Measurements from ENCODE around the gene ADARB1. TPM values are rescaled to one million over a fixed set of nuclear protein-coding genes. Genes with fewer than 3 reads are reported as not detected.

ADARB1 gene
- total and polyA plus RNA-seq, 9 of the 15 experiments (the other 6 are each of a cell fraction or from before 2014, with no cell fraction given), result 6.7 to 16.0 (median 8.3) TPM

GRCh38 chr21:45091550-45092322, 17.4 kb downstream of the ADARB1 start:
- H3K9ac ChIP-seq (ENCODE audit: insufficient read depth in 1 of 2, low read depth in 2 of 2, low read length in 2 of 2), result no peak overlapping the region
- no TSS peak for BruUV-seq (replicated peaks)

More at GRCh38 chr21:45091550-45092322, 17.4 kb downstream of the ADARB1 start:
- H3K36me3 ChIP-seq (ENCODE audit: control insufficient read depth, insufficient read depth, low read length), result no peaks in the 10 kb centered on the region
- no peak overlapping the region for H3K4me3 ChIP-seq
- peaks cover 0 to 5% of the 10 kb centered on the region in 2 experiments; a peak in 2 of 5 replicates for H3K27me3 ChIP-seq (ENCODE audit: control insufficient read depth in 2 of 2, insufficient read depth in 2 of 2, low read length in 2 of 2)
- 29% methylated on average over 7 of the region's 7 CpGs for WGBS (ENCODE audit: insufficient coverage, low coverage, missing lambda C conversion rate)
- peaks cover 2% of the 10 kb centered on the region for H3K9me1 ChIP-seq (ENCODE audit: control insufficient read depth, insufficient read depth, low read length)
- CTCF ChIA-PET (ENCODE audit: low intra/inter-chr PET ratio), result no interaction called here
- H3K4me2 ChIP-seq (ENCODE audit: insufficient read depth, low read length), result no peak overlapping the region
- ATAC-seq, result no peak
- H3K4me1 ChIP-seq (replicated peaks in 1 of 2; ENCODE audit: control insufficient read depth in 2 of 2, insufficient read depth in 2 of 2, low read length in 2 of 2), result peaks cover 10 to 13% of the 10 kb centered on the region in 2 experiments
- no peak for DNase-seq (ENCODE audit: extremely low read depth in 1 of 4, low spot score in 3 of 4)
- no peak overlapping the region for H2AFZ ChIP-seq (ENCODE audit: low read depth, low read length)
- H3K9me3 ChIP-seq (replicated peaks; ENCODE audit: control insufficient read depth, insufficient read depth, low read depth, low read length), result no peaks in the 10 kb centered on the region
- in situ Hi-C loops (cut with MboI), result no loop called here
- peaks cover 27% of the 10 kb centered on the region; the same call in 1 of the 2 replicates for H4K20me1 ChIP-seq (replicated peaks; ENCODE audit: control insufficient read depth, insufficient read depth, low read length)
- intact Hi-C loops (cut with micrococcal nuclease), result no loop called here
- POLR2A ChIA-PET, result interaction anchor here (2.7 kb wide), 1 partner anchor 15 kb away, joined by 9 read pairs; no protein-coding TSS in a partner anchor
- TF ChIP-seq RBFOX2 (IDR thresholded peaks at IDR 0.05; ENCODE audit: low read depth, low read length), result no peak
- no peak for TF ChIP-seq CHD7 (IDR thresholded peaks at IDR 0.05; ENCODE audit: low read depth, low read length)
- no peak for TF ChIP-seq JUNB (CRISPR knock-in tag; conservative IDR thresholded peaks at IDR 0.05)
- TF ChIP-seq ZNF23 (CRISPR knock-in tag; IDR thresholded peaks at IDR 0.05), result no peak
- H3K27ac ChIP-seq (ENCODE audit: extremely low read depth, low read depth, low read length), result no peak overlapping the region
- FAIRE-seq, result no peak
- 0 out of 3 replicates have a peak, but pooled peaks cover 1% of the 10 kb centered on the region for H3K79me2 ChIP-seq (ENCODE audit: control insufficient read depth, insufficient read depth, low read length)

All from K562 (cell line).